Measurements from ENCODE around the gene ARHGEF39.

DNA sequence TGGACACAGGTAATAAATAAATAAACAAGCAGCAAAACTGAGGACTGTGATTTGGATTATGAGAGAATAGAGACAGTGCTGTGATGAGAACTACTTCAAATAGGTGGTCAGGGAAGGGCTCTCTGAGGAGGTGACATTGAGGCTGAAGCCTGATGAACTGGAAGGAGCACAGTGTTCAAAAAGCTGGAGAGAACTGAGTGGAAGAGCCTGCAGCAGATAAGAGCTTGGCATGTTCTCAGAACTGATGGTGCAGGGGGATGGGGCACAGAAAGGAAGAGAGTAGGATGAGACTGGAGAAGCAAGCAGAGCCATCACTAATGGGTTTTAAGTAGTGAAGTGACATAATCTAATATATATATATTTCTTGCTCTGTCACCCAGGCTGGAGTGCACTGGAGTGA lies 35.9 kb upstream of the ARHGEF39 start:
- TF ChIP-seq, protein P1, sequence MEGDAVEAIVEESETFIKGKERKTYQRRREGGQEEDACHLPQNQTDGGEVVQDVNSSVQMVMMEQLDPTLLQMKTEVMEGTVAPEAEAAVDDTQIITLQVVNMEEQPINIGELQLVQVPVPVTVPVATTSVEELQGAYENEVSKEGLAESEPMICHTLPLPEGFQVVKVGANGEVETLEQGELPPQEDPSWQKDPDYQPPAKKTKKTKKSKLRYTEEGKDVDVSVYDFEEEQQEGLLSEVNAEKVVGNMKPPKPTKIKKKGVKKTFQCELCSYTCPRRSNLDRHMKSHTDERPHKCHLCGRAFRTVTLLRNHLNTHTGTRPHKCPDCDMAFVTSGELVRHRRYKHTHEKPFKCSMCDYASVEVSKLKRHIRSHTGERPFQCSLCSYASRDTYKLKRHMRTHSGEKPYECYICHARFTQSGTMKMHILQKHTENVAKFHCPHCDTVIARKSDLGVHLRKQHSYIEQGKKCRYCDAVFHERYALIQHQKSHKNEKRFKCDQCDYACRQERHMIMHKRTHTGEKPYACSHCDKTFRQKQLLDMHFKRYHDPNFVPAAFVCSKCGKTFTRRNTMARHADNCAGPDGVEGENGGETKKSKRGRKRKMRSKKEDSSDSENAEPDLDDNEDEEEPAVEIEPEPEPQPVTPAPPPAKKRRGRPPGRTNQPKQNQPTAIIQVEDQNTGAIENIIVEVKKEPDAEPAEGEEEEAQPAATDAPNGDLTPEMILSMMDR (optimal IDR thresholded peaks at IDR 0.05 in 1 of 3, IDR thresholded peaks at IDR 0.05 in 1 of 3, conservative IDR thresholded peaks at IDR 0.05 in 1 of 3; ENCODE audit: extremely low read depth in 1 of 3, insufficient read depth in 2 of 3, low read length in 3 of 3): no peak
- TF ChIP-seq EZH2 (IDR thresholded peaks at IDR 0.05; ENCODE audit: low read length): no peak
